ENCODE data around the gene ANKRD13A. TPM values are rescaled to one million over a fixed set of nuclear protein-coding genes. Genes with fewer than 3 reads are reported as not detected.

ANKRD13A gene
- total and polyA plus RNA-seq, 2 experiments from 2014 or later, result 5.7 to 25.6 TPM

- Histone ChIP-seq H2AFZ (no peak overlapping the region), H3K4me3 (no peak overlapping the region), H3K9me2 (ENCODE audit: insufficient read depth) (0 out of 2 replicates have a peak, but pooled peaks cover 3% of the 10 kb centered on the region), H3K27ac (ENCODE audit: low read depth) (no peak overlapping the region), H3K4me1 (ENCODE audit: insufficient read depth) (peaks cover 25% of the 10 kb centered on the region), H4K20me1 (replicated peaks; ENCODE audit: insufficient read depth) (peaks cover 12% of the 10 kb centered on the region), H3F3A (replicated peaks; ENCODE audit: low read depth) (0 out of 2 replicates have a peak, but pooled peaks cover 2% of the 10 kb centered on the region), H3K4me2 (no peak overlapping the region), H3K79me2 (replicated peaks; ENCODE audit: insufficient read depth) (peaks cover 25% of the 10 kb centered on the region), H3K36me3 (ENCODE audit: insufficient read depth) (no peaks in the 10 kb centered on the region), H3K27me3 (ENCODE audit: insufficient read depth) (peaks cover 19% of the 10 kb centered on the region)
- TF ChIP-seq, protein P1, sequence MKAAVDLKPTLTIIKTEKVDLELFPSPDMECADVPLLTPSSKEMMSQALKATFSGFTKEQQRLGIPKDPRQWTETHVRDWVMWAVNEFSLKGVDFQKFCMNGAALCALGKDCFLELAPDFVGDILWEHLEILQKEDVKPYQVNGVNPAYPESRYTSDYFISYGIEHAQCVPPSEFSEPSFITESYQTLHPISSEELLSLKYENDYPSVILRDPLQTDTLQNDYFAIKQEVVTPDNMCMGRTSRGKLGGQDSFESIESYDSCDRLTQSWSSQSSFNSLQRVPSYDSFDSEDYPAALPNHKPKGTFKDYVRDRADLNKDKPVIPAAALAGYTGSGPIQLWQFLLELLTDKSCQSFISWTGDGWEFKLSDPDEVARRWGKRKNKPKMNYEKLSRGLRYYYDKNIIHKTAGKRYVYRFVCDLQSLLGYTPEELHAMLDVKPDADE (IDR thresholded peaks at IDR 0.05), result no peak
- TF ChIP-seq POLR2AphosphoS5 (IDR thresholded peaks at IDR 0.05; ENCODE audit: low read depth) (no peak), EZH2 (IDR thresholded peaks at IDR 0.05; ENCODE audit: low read depth, unreplicated experiment) (no peak), ZNF462 (CRISPR knock-in tag; IDR thresholded peaks at IDR 0.05) (no peak), ZNF331 (CRISPR knock-in tag; IDR thresholded peaks at IDR 0.05; ENCODE audit: low read depth) (no peak), CREB1 (CRISPR knock-in tag; IDR thresholded peaks at IDR 0.05; ENCODE audit: low read depth) (no peak), STAT1 (IDR thresholded peaks at IDR 0.05; ENCODE audit: unreplicated experiment) (no peak), EZH2phosphoT487 (IDR thresholded peaks at IDR 0.05; ENCODE audit: unreplicated experiment) (no peak), ZNF114 (CRISPR knock-in tag; IDR thresholded peaks at IDR 0.05) (no peak), JUNB (IDR thresholded peaks at IDR 0.05; ENCODE audit: unreplicated experiment) (no peak), CTCF (conservative IDR thresholded peaks at IDR 0.05; ENCODE audit: low read depth in 2 of 2) (no peak), NANOG (IDR thresholded peaks at IDR 0.05; ENCODE audit: borderline replicate concordance) (no peak)
- TF ChIP-seq, protein P2, sequence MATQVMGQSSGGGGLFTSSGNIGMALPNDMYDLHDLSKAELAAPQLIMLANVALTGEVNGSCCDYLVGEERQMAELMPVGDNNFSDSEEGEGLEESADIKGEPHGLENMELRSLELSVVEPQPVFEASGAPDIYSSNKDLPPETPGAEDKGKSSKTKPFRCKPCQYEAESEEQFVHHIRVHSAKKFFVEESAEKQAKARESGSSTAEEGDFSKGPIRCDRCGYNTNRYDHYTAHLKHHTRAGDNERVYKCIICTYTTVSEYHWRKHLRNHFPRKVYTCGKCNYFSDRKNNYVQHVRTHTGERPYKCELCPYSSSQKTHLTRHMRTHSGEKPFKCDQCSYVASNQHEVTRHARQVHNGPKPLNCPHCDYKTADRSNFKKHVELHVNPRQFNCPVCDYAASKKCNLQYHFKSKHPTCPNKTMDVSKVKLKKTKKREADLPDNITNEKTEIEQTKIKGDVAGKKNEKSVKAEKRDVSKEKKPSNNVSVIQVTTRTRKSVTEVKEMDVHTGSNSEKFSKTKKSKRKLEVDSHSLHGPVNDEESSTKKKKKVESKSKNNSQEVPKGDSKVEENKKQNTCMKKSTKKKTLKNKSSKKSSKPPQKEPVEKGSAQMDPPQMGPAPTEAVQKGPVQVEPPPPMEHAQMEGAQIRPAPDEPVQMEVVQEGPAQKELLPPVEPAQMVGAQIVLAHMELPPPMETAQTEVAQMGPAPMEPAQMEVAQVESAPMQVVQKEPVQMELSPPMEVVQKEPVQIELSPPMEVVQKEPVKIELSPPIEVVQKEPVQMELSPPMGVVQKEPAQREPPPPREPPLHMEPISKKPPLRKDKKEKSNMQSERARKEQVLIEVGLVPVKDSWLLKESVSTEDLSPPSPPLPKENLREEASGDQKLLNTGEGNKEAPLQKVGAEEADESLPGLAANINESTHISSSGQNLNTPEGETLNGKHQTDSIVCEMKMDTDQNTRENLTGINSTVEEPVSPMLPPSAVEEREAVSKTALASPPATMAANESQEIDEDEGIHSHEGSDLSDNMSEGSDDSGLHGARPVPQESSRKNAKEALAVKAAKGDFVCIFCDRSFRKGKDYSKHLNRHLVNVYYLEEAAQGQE (IDR thresholded peaks at IDR 0.05; ENCODE audit: unreplicated experiment), result no peak
- Mint-ChIP-seq H3K4me3 (no peak overlapping the region), H3K27ac (no peak overlapping the region), H3K36me3 (ENCODE audit: low read depth) (no peaks in the 10 kb centered on the region; the same call in 2 of the 3 replicates), H3K27me3 (ENCODE audit: insufficient read depth, low read depth, poor library complexity) (peaks cover 16% of the 10 kb centered on the region), H3K4me1 (peaks cover 19% of the 10 kb centered on the region), H3K9me3 (no peaks in the 10 kb centered on the region)
- ATAC-seq (no peak), DNase-seq (ENCODE audit: low spot score) (no peak)
Measured at GRCh38 chr12:109997393-109997792, 1.8 kb upstream of the ANKRD13A start.

Measured in GM23338 (cell line).